GM13976 (cell line): ENCODE measurements around the gene TRIO.

ENCODE experiments used
- DNase-seq: peaks from one replicate; pipeline ENCODE4 v3.0.0; 2012; ENCODE audit warnings: low spot score
- CTCF ChIP-seq: IDR thresholded peaks from 2 replicates; pipeline ENCODE4 v1.5.1; 2012; ENCODE audit warnings: borderline replicate concordance, mild to moderate bottlenecking; ENCODE audit not compliant: insufficient read depth; ENCODE audit errors: extremely low read depth, missing control alignments, control extremely low read depth
- in situ Hi-C: fragments of 300-500 bp; cut with MboI; formaldehyde crosslinking; loops from one replicate; pipeline ENCODE4 v1.12.0; 2022; ENCODE audit warnings: low sequenced_read_pairs, mixed read lengths, inconsistent platforms; ENCODE audit not compliant: unreplicated experiment

TRIO gene

GRCh38 chr5:14187157-14187556, 44.0 kb downstream of the TRIO start:
- no peak for DNase-seq
- in situ Hi-C loops, result no loop called here
- no peak for TF ChIP-seq CTCF

GRCh38 chr5:14187660-14188059, 44.5 kb downstream of the TRIO start:
- TF ChIP-seq CTCF, result no peak
- DNase-seq, result no peak
- in situ Hi-C loops, result no loop called here

GRCh38 chr5:14188778-14189177, 45.6 kb downstream of the TRIO start:
- DNase-seq, result no peak
- in situ Hi-C loops, result no loop called here
- TF ChIP-seq CTCF, result no peak

- TF ChIP-seq CTCF, result no peak
- in situ Hi-C loops, result no loop called here
- no peak for DNase-seq
Observed at GRCh38 chr5:14189680-14190079, 46.5 kb downstream of the TRIO start.

GRCh38 chr5:14190194-14191164, 47.3 kb downstream of the TRIO start:
- no peak for TF ChIP-seq CTCF
- no peak for DNase-seq
- in situ Hi-C loops, result no loop called here

- no peak for TF ChIP-seq CTCF
- in situ Hi-C loops, result no loop called here
- DNase-seq, result no peak
Observed at GRCh38 chr5:14191325-14191724, 48.2 kb downstream of the TRIO start.

- DNase-seq, result no peak
- in situ Hi-C loops, result no loop called here
- no peak for TF ChIP-seq CTCF
Observed at GRCh38 chr5:14193496-14193895, 50.4 kb downstream of the TRIO start.
